ENCODE measurements around the gene TXNDC2.

TXNDC2 gene

DNA sequence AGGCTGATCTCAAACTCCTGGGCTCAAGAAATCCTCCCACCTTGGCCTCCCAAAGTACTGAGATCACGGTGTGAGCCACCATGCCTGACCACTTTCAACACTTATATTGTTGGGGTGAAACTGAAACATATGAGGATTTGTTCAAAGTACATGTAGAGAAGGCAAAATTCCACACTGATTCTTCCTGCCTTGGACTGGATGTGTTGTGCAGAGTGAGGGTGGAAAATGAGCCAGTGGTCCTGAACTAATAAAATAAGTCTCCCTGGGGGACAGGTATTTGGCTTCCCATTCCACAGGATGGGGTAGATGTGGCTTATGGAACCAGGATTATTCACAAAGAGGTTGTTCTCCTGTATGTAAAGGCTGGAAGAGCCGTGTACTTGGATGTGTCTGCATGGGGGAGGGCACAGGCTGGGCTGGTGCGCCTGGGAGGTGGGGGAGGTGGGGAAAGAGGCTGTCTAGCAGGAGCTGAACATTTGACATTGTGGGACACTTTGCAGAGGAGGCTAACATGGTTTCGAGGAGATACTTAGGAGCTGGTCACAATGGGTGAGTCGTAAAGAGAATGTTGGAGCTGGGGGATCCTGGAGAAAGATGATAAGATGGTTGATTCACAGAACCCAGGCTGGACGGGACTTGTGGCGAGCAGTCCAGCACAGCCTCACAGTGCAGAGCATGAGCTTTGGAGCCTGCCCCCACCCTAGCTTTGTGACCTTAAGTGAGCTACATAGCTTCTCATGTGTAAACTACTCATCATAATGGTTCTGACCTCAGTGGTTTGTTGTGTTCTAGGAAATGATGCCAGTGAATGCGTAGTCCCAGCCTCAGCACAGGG, at the start of gene TXNDC2:
TXNDC2 (plus strand) TSS at position 804 of the 835 bp plus-strand sequence. CDS start 708 bp downstream, outside the sequence.
- no peak within 1 kb of the TSS for H3K4me3 ChIP-seq (ENCODE audit: low read length)
- DNase-seq (ENCODE audit: low read depth) = no peak
- TF ChIP-seq, protein P1, sequence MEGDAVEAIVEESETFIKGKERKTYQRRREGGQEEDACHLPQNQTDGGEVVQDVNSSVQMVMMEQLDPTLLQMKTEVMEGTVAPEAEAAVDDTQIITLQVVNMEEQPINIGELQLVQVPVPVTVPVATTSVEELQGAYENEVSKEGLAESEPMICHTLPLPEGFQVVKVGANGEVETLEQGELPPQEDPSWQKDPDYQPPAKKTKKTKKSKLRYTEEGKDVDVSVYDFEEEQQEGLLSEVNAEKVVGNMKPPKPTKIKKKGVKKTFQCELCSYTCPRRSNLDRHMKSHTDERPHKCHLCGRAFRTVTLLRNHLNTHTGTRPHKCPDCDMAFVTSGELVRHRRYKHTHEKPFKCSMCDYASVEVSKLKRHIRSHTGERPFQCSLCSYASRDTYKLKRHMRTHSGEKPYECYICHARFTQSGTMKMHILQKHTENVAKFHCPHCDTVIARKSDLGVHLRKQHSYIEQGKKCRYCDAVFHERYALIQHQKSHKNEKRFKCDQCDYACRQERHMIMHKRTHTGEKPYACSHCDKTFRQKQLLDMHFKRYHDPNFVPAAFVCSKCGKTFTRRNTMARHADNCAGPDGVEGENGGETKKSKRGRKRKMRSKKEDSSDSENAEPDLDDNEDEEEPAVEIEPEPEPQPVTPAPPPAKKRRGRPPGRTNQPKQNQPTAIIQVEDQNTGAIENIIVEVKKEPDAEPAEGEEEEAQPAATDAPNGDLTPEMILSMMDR (conservative IDR thresholded peaks at IDR 0.05; ENCODE audit: low read depth, low read length) = no peak

DNA sequence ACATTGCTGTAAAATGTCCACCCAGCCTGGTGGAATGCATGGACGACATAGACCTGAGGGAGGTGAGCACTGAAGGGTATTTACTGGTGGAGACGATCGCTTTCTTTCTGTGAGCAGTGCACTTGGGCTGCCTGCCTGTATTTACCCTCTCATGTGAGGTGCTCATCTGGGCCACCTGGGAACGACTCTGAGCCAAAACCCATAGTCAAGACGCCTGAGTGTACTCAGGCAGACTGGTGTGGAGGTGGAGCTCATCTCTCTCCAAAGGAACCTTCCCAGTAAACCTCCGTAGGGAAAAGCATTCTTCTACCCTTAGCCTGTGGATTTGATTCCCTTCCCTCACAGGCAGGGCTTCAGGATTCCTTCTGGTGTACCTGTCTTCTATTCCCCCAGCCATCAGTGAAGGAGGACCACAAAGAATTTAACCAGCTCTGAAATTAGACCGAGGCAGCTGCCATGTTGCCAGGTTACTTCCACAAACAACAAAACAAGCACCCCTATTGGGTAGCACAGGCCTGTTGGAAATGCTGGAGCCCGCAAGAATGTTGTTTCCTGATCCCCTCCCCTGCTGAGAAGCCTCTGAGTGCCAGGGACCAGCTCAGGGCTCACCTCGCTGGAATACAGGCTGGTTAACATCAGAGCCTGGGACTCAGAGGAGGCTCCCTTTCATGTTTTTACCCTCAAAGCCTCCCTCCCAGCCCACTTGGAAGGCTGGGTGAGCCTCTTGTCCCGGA, 47.5 kb upstream of the TXNDC2 start:
- DNase-seq (ENCODE audit: low read depth) = peak; percentile 82

DNA sequence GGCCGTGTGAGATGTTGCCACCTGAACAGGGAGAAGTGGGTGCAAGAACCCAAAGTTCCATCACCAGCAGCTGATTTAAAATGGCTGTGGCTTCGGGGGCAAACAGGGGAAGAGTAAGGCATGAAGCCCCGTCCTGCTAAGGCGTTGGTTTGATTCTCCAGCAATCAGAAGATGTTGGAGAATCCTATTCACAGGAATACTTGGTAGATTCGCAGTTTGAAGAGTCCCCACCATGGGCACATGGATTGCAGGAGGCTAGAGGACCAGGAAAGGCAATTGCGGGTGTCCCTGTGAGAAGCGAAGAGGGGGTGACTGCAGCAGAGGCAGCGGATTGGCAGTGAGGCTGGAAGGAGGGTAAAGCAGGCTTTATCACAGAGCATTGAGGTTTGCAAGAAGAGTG, 46.6 kb upstream of the TXNDC2 start:
- no peak for DNase-seq (ENCODE audit: low read depth)
- no peak overlapping the region for H3K4me3 ChIP-seq (ENCODE audit: low read length)
- TF ChIP-seq, protein P1 (conservative IDR thresholded peaks at IDR 0.05; ENCODE audit: low read depth, low read length) = no peak

More for the DNA sequence above, 47.5 kb upstream of the TXNDC2 start:
- TF ChIP-seq, protein P1 (conservative IDR thresholded peaks at IDR 0.05; ENCODE audit: low read depth, low read length) = no peak
- H3K4me3 ChIP-seq (ENCODE audit: low read length) = no peak overlapping the region

DNA sequence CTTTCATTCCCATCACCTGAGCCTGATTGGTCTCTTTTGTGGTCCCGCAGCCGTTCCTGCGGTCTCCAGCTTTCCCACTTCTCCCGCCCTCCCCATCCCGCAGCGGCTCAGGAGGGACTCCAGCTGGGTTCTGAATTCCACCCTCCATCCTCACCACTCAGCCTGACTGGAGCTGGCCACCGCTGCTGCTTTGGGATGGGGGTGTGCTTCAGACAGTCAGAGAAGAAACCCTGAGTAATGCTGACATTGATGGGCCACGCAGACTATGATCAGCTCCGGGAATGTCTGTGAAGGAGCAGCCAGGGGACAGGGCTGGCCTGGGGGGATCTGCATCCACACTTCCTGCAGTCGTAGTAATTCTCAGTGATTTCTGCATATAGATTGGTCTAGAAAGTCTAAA, 45.9 kb upstream of the TXNDC2 start:
- DNase-seq (ENCODE audit: low read depth) = no peak
- no peak overlapping the region for H3K4me3 ChIP-seq (ENCODE audit: low read length)
- TF ChIP-seq, protein P1 (conservative IDR thresholded peaks at IDR 0.05; ENCODE audit: low read depth, low read length) = no peak

DNA sequence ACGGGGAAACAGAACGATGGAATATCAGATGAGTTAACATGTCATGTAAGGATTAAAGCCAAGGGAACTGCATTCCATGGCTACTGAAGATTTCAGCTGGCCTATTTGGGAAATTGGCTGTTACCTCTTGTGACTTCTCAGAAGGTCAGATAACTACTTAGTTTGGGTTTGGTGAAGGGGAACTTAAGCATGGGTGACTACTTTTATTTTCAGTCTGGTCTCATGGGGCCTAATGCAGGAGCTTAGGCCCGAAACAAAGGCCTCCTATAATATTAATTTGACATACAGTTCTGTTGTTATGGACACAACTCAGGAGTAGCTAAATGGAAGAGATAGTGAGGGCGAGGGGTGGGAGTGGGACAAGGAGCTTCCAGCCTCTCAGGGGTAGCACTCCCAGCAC, 44.0 kb upstream of the TXNDC2 start:
- H3K4me3 ChIP-seq (ENCODE audit: low read length) = no peak overlapping the region
- TF ChIP-seq, protein P1 (conservative IDR thresholded peaks at IDR 0.05; ENCODE audit: low read depth, low read length) = no peak
- no peak for DNase-seq (ENCODE audit: low read depth)

DNA sequence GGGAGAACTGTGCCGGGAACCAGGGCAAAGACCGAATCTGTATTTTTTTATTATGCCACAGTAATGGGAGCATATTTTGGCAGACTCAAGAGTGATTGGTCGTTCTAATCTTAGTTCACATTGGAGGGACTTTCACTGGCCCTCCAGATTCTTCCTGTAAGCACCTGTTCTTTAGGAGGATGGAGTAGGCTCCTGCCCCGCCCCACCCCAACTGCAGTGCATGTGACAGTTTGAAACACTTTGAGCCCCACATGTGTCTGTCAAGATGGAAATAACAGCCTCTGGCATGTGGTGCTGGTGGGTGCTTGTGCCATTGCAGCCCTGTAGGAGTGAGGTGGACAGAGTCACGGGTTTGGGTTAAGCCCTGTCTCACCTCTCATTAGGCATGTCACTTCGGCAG, 43.3 kb upstream of the TXNDC2 start:
- H3K4me3 ChIP-seq (ENCODE audit: low read length) = no peak overlapping the region
- DNase-seq (ENCODE audit: low read depth) = no peak
- TF ChIP-seq, protein P1 (conservative IDR thresholded peaks at IDR 0.05; ENCODE audit: low read depth, low read length) = no peak
